Renal cortical epithelial cell (primary cell): ENCODE results near the gene EEFSEC. TPM values are rescaled to one million over a fixed set of nuclear protein-coding genes. Genes with fewer than 3 reads are reported as not detected.
A peak's percentile ranks its signal among the peaks of the same experiment; 100 is the strongest.

Experiments
- DNase-seq: peaks from one replicate; pipeline ENCODE4 v3.0.0-alpha.2; 2011; ENCODE audit warnings: low read depth
- total RNA-seq: library from RNA; depleted of rRNA; stranded (reverse); fragments of >200 nt; gene quantifications from 2 replicates; pipeline ENCODE4 v1.2.3, GENCODE V29; 2014

The EEFSEC gene
- total RNA-seq, 1 donor from 2014 or later: 7.6 TPM

DNA sequence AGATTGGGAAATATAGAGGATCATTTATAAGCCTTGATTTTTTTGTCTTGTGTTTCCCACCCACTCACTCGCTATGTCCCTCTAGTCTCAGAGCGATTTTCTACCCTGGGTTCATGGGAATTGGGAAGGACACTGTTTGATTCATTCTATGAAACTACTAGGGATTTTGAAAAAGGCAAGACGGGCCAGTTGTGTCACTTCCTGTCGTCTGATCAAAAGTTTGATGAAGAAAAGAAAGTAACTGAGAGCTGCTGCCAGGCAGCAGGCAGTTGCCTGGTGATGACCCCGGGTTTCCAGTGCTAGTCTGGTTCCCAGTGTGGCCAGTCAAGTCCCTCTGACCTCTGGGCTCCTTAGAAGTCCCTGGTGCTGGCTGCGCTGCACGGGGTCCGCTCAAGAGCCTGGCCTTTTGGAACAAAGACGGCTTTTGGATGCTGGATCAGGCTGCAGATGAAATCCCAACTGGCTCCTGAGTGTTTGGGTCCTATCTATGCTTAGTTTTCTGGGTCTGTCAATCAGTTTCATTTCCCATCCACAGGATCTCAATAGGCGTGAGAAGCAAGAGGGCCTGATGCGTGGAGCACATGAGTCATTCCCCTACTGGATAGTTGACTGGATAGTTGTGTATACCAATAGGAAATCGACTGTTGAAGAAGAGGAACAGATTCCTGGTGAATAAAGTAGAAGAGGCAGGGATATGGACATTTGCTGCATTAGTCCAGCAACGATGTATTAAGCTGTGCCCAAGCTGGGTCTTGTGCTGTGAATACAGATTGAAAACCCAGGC, 89.7 kb downstream of the EEFSEC start:
- DNase-seq: no peak

DNA sequence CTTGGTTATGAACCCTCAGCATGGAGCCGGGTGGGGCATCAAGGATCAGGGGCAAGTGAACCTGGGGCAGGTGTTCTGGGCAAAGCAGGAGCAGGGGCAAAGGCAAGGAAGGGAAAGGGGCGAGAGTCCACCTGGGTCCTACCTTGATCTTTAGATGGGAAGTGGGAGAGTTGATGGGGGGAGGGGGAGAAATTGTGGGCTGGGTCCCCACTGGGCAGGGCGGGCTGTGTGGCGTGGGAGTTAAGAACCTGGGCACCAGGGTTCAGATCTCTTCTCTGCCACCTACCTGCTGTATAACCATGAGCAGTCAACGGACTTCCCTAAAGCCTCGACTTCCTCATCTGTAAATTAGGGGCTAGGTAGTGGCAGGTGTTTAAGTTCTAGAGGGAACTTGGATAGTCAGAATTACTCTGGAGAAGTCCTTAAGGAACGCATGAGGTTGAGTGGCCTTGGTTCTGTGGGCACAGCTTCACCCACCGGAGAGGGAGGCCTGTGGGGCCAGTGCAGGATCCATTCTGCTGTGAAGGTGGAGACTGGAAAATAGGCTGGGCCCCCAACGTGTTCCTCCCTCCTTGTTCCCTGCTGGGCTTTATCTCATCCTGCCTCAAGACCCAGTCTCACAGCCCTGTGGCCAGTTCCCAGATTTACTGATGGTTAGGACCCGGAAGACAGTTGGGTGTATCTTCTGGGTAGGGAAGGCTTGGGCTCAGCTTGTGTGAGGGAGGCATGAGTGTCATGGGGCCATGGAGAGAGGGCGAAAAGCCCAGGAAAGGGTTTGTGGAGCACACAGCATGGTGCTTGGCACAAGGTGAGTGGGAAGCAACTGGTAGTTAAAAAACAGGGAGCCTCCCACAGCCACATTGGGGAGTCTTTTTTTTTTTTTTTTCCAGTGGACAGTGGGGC, 90.6 kb downstream of the EEFSEC start:
- no peak for DNase-seq

GRCh38 chr3:128245460-128245859, 92.2 kb downstream of the EEFSEC start:
- no peak for DNase-seq

DNA sequence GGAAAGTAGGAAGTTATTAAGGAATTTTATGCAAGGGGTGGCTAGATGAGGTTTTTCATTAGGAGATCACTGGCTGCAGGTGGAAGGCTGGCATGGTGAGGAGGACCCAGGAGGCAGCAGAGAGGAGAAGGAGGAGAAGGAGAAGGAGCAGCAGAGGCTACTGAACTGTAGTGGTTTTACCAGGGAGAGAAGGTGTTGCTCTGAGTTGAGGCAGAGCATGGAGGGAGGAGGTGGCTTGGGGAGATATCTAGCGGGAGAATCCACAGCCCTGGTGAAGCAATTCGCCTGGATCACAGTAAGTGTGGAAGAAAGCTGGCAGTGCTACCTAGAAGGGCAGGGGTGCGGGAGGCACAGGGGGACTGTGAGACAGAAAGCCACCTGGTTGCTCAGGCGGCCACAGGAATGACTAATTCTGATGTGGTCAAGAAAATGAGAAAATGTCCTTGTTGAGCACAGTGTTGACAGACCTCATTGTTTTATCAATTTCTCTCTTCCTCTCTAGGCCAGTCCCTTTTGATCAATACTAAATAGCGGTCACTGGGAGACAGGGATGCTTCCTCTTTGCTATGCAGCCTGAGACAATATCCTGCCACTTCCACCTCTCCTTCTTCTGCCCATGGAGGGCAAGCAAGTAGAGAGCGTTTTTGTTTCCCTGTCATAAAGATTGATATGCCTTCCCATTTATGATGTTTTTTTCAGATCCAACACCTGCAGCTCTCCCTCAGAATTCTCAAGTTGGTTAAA, 94.6 kb downstream of the EEFSEC start:
- no peak for DNase-seq

- DNase-seq: no peak
These were observed 98.8 kb downstream of the EEFSEC start for GRCh38 chr3:128252083-128252482.

GRCh38 chr3:128253150-128253549, 99.9 kb downstream of the EEFSEC start:
- no peak for DNase-seq

GRCh38 chr3:128254066-128254590, 100.8 kb downstream of the EEFSEC start:
- no peak for DNase-seq

GRCh38 chr3:128254967-128255366, 101.7 kb downstream of the EEFSEC start:
- DNase-seq: no peak

DNA sequence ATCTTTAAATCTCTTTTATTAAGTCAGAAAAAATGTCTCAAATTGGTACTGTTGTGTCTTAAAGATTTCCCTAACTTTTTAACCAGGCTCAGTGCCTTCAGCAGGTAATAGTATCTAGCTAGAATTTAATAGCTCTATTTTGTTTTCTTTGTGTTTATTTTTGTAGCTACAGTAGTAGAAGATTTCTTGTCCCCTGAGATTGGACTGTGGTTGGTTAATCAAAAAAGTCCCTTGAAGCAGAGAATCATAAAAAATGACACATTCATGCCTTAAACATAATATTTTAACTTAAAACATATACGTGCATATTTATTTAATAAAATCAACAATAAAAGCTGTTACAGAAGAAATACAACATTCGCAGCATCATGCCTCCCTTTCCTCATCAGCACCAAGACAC, 102.8 kb downstream of the EEFSEC start:
- no peak for DNase-seq

DNA sequence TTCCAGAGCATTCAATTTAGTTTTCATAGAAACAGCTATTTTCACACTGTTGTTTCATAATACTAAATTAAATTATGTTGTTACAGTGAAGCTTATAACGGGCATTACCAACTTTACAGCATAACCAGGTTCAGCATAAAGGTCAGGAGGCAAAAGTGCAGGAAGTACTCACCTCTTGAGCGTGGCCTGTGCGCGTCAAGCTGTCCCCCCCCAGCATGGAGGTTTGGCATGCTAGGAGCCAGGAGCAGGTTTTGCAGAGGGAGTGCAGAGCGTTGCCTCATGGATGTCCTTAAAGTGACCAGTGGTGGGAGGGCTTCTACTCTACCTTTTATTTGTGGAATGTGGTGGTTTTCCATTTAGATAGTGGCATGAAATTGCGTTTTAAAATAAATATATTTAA, 104.4 kb downstream of the EEFSEC start:
- DNase-seq: no peak

GRCh38 chr3:128260275-128260674, 107.0 kb downstream of the EEFSEC start:
- DNase-seq: no peak

DNA sequence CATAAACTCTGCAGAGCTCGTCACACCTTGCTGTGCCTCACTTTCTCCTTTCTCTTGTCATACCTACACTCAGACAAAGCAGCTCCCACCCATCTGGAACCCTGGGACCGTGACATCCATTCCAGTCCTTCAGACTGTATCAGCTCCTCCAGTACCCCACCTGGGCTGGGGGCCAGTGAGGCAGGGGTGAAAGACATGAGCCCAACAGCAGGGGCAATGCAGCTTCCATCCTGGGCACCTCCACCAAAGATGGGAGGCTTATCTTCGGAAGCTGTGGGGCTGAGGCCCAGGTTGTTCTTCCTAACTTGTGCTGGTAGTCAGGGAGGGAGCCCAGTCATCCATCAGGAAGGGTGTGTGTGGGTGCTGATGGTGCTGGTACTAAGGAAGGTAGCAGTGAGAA, 109.2 kb downstream of the EEFSEC start:
- DNase-seq: no peak

- no peak for DNase-seq
These were observed 109.8 kb downstream of the EEFSEC start for GRCh38 chr3:128263118-128263517.

- DNase-seq: no peak
These were observed 110.7 kb downstream of the EEFSEC start for GRCh38 chr3:128263946-128264345.

- DNase-seq: peak; percentile 20
These were observed 113.2 kb downstream of the EEFSEC start for GRCh38 chr3:128266453-128266852.

- DNase-seq: peak; percentile 29
These were observed 114.3 kb downstream of the EEFSEC start for GRCh38 chr3:128267541-128267940.

DNA sequence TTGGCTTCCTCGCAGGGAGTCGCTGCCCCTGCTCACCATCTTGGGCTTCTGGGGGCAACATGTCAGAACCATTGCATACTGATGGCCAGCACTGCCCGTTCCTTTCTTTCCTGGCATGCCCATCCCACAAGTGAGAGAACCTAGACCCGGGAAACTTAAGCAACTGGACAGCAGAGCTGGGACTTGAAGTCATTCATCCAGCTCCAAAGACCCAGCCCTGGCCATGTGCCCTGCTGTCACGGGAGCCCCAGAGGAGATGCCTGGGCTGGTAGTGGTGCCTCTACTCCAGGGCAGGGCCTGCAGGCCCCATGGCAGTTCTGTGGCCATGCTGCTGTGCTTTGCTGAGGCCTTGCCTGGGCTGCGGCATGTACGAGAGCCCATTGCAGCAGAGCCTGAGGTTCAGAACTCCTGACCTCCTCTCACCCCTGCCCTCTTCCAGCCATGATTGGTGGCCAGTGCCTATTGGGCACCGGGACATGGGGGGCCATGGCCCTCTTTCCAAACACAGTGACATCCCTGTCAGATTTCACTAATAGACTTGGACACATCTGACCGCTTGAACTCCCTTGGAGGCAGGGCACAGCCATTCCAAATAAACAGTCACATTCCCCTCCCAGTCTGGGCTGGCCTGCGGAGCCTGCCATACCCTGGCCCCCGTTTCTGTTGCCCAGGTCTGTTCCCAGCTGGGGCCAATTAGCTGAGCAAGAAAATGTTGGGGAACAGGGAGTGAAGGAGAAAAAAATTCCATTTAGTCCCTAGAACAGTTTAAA, 115.9 kb downstream of the EEFSEC start:
- no peak for DNase-seq

- DNase-seq: no peak
These were observed 116.5 kb downstream of the EEFSEC start for GRCh38 chr3:128269796-128270195.

- DNase-seq: no peak
These were observed 117.5 kb downstream of the EEFSEC start for GRCh38 chr3:128270559-128271492.
